ENCODE measurements around the gene CSRNP2. TPM values are rescaled to one million over a fixed set of nuclear protein-coding genes. Genes with fewer than 3 reads are reported as not detected.
A peak's percentile ranks its signal among the peaks of the same experiment; 100 is the strongest.

The CSRNP2 gene
- total and polyA plus RNA-seq, 2 of the 13 experiments (the other 11 are each of a cell fraction or from before 2014, with no cell fraction given) = 4.8 to 7.3 TPM

GRCh38 chr12:51124504-51124903, 41.1 kb upstream of the CSRNP2 start:
- CTCF ChIA-PET (ENCODE audit: low intra/inter-chr PET ratio, low total read pairs) = no interaction called here
- no peaks in the 10 kb centered on the region for H4K20me1 ChIP-seq (ENCODE audit: insufficient read depth, low read length)
- intact Hi-C loops (cut with micrococcal nuclease; ENCODE audit: unreplicated experiment) = no loop called here

More at GRCh38 chr12:51124504-51124903, 41.1 kb upstream of the CSRNP2 start:
- Histone ChIP-seq H3K4me2 (ENCODE audit: low read depth, low read length) (no peak overlapping the region), H3K36me3 (replicated peaks in 1 of 2; ENCODE audit: control insufficient read depth in 1 of 2, insufficient read depth in 2 of 2, low read length in 2 of 2) (no peaks in the 10 kb centered on the region; a peak in 1 of 5 replicates), H3K9ac (ENCODE audit: insufficient read depth, low read depth, low read length) (no peak overlapping the region), H3K4me1 (ENCODE audit: insufficient read depth, low read length) (peaks cover 18% of the 10 kb centered on the region), H3K27me3 (ENCODE audit: control insufficient read depth in 1 of 2, insufficient read depth in 2 of 2, low read length in 2 of 2) (no peaks in the 10 kb centered on the region), H3K79me2 (ENCODE audit: insufficient read depth, low read length) (no peaks in the 10 kb centered on the region), H3K27ac (ENCODE audit: extremely low read length, insufficient read depth, low read length) (no peak overlapping the region), H2AFZ (ENCODE audit: low read length) (no peak overlapping the region), H3K4me3 (replicated peaks in 1 of 3; ENCODE audit: insufficient read depth in 1 of 3, low read depth in 2 of 3, low read length in 3 of 3) (no peak overlapping the region), H3K9me3 (ENCODE audit: low read length) (no peaks in the 10 kb centered on the region)
- FAIRE-seq (no peak), DNase-seq (ENCODE audit: low spot score) (no peak), ATAC-seq (no peak)
- no peak for TF ChIP-seq NR2F6 (IDR thresholded peaks at IDR 0.05)
- 0 out of 2 replicates have a peak, but pooled peaks have one; percentile 16 for TF ChIP-seq NR2F6 (CRISPR knock-in tag; IDR thresholded peaks at IDR 0.05)
- peak; percentile 25 for TF ChIP-seq ZNF687 (CRISPR knock-in tag; IDR thresholded peaks at IDR 0.05)
- TF ChIP-seq NFE2L2 (IDR thresholded peaks at IDR 0.05; ENCODE audit: low read length) = no peak
- in situ Hi-C loops (cut with HindIII; ENCODE audit: extremely low pct_ligation_motif_present, low pct_unique_long_range_greater_than_20kb) = no loop called here
- BruUV-seq (replicated peaks) = no TSS peak
- 98% methylated on average over 12 of the region's 14 CpGs for WGBS (ENCODE audit: low lambda C conversion rate)
- POLR2A ChIA-PET = no interaction called here

All from HepG2 (cell line).